Measurements from ENCODE around the gene HDGFL2. TPM values are rescaled to one million over a fixed set of nuclear protein-coding genes. Genes with fewer than 3 reads are reported as not detected.

Gene HDGFL2
- total and polyA plus RNA-seq, 7 experiments from 2014 or later = 14.0 to 64.6 (median 31.5) TPM

- ATAC-seq (no peak), DNase-seq (no peak)
- Histone ChIP-seq H3K27ac (ENCODE audit: low read depth, low read length) (no peak overlapping the region), H3K27me3 (ENCODE audit: control insufficient read depth in 2 of 2, insufficient read depth in 2 of 2, low read length in 2 of 2) (no peaks in the 10 kb centered on the region), H3K4me1 (ENCODE audit: control insufficient read depth in 2 of 2, insufficient read depth in 2 of 2, low read length in 2 of 2) (no peaks in the 10 kb centered on the region), H3K4me3 (ENCODE audit: low read length) (no peak overlapping the region), H3K9me3 (ENCODE audit: control insufficient read depth in 2 of 3, low read length in 3 of 3) (no peaks in the 10 kb centered on the region), H3K36me3 (ENCODE audit: control insufficient read depth in 2 of 3, insufficient read depth in 3 of 3, low read length in 3 of 3) (no peaks in the 10 kb centered on the region)
- H3K27ac Mint-ChIP-seq = no peak overlapping the region
- peaks cover 0 to 6% (median 0%) of the 10 kb centered on the region in 7 donors for H3K4me1 Mint-ChIP-seq
- ChIA-PET POLR2A (no interaction called here), CTCF (no interaction called here)
- no peak overlapping the region for H3K4me3 Mint-ChIP-seq
- peaks cover 0 to 6% (median 0%) of the 10 kb centered on the region in 11 donors for H3K9me3 Mint-ChIP-seq
- intact Hi-C loops (cut with micrococcal nuclease) = no loop called here
- H3K36me3 Mint-ChIP-seq = peaks cover 0 to 4% (median 0%) of the 10 kb centered on the region in 5 donors
- peaks cover 0 to 26% (median 6%) of the 10 kb centered on the region in 5 donors for H3K27me3 Mint-ChIP-seq
Observed at GRCh38 chr19:4550479-4551050, 78.5 kb downstream of the HDGFL2 start.

Small RNA genes within 50 kb of the gene (microRNA-seq; reads per million reads assigned to microRNA genes)
- gene MIR4746 (ENCODE audit: borderline microRNAs expressed) = 2.1 reads per million

Other genes starting within 250 kb of the HDGFL2 start
- 1 to 10 TPM in 1 of 5 experiments, under 1 TPM in 1, not detected in 3; 0.44 to 8.8 TPM for gene EBI3, start 242.8 kb upstream of the HDGFL2 start, total RNA-seq
- not detected for gene EBI3, start 242.8 kb upstream of the HDGFL2 start, polyA plus RNA-seq
- 10 to 100 TPM; 28.5 to 42.1 (median 31.9) TPM for gene YJU2, start 225.2 kb upstream of the HDGFL2 start, total RNA-seq
- 10 to 100 TPM; 24.4 to 44.7 TPM for gene YJU2, start 225.2 kb upstream of the HDGFL2 start, polyA plus RNA-seq
- gene SHD, start 193.0 kb upstream of the HDGFL2 start, total RNA-seq = 1 to 10 TPM in 1 of 5 experiments, not detected in 4; 2.3 TPM
- not detected for gene SHD, start 193.0 kb upstream of the HDGFL2 start, polyA plus RNA-seq
- 10 to 100 TPM; 22.3 to 50.5 (median 40.0) TPM for gene TMIGD2, start 169.9 kb upstream of the HDGFL2 start, total RNA-seq
- 100 to 1,000 TPM in 1 of 2 donors, 10 to 100 TPM in 1; 99.4 to 107 TPM for gene TMIGD2, start 169.9 kb upstream of the HDGFL2 start, polyA plus RNA-seq
- gene FSD1, start 167.7 kb upstream of the HDGFL2 start, total RNA-seq = 10 to 100 TPM in 1 of 5 experiments, 1 to 10 TPM in 4; 1.8 to 18.9 (median 3.4) TPM
- 1 to 10 TPM in 1 of 2 donors, under 1 TPM in 1; 0.95 to 2.0 TPM for gene FSD1, start 167.7 kb upstream of the HDGFL2 start, polyA plus RNA-seq
- gene STAP2, start 133.5 kb upstream of the HDGFL2 start, total RNA-seq = 10 to 100 TPM in 1 of 5 experiments, 1 to 10 TPM in 4; 2.6 to 11.8 (median 4.5) TPM
- 1 to 10 TPM; 2.4 to 4.9 TPM for gene STAP2, start 133.5 kb upstream of the HDGFL2 start, polyA plus RNA-seq
- 10 to 100 TPM in 4 of 5 experiments, 1 to 10 TPM in 1; 9.5 to 24.4 (median 20.0) TPM for gene MPND, start 128.7 kb upstream of the HDGFL2 start, total RNA-seq
- gene MPND, start 128.7 kb upstream of the HDGFL2 start, polyA plus RNA-seq = 1 to 10 TPM; 4.0 to 6.7 TPM
- gene SH3GL1, start 71.8 kb upstream of the HDGFL2 start, total RNA-seq = 10 to 100 TPM; 37.1 to 77.0 (median 38.6) TPM
- gene SH3GL1, start 71.8 kb upstream of the HDGFL2 start, polyA plus RNA-seq = 10 to 100 TPM; 11.9 to 22.8 TPM
- 10 to 100 TPM; 10.1 to 71.2 (median 14.1) TPM for gene CHAF1A, start 69.7 kb upstream of the HDGFL2 start, total RNA-seq
- 1 to 10 TPM; 3.2 to 5.5 TPM for gene CHAF1A, start 69.7 kb upstream of the HDGFL2 start, polyA plus RNA-seq
- 10 to 100 TPM; 49.2 to 68.6 (median 53.1) TPM for gene UBXN6, start 14.5 kb upstream of the HDGFL2 start, total RNA-seq
- gene UBXN6, start 14.5 kb upstream of the HDGFL2 start, polyA plus RNA-seq = 1 to 10 TPM; 5.4 to 7.9 TPM
- under 1 TPM in 3 of 5 experiments, not detected in 2; 0.11 to 0.24 (median 0.16) TPM for gene PLIN4, start 46.2 kb downstream of the HDGFL2 start, total RNA-seq
- under 1 TPM; 0.08 to 0.11 TPM for gene PLIN4, start 46.2 kb downstream of the HDGFL2 start, polyA plus RNA-seq
- gene PLIN5, start 62.9 kb downstream of the HDGFL2 start, total RNA-seq = 1 to 10 TPM in 3 of 5 experiments, under 1 TPM in 1, not detected in 1; 0.24 to 1.9 (median 1.8) TPM
- gene PLIN5, start 62.9 kb downstream of the HDGFL2 start, polyA plus RNA-seq = under 1 TPM; 0.34 to 0.55 TPM
- 1 to 10 TPM in 1 of 5 experiments, under 1 TPM in 2, not detected in 2; 0.34 to 1.6 (median 0.66) TPM for gene LRG1, start 67.7 kb downstream of the HDGFL2 start, total RNA-seq
- under 1 TPM in 1 of 2 donors, not detected in 1; 0.06 TPM for gene LRG1, start 67.7 kb downstream of the HDGFL2 start, polyA plus RNA-seq
- gene SEMA6B, start 87.4 kb downstream of the HDGFL2 start, total RNA-seq = 1 to 10 TPM in 3 of 5 experiments, under 1 TPM in 2; 0.22 to 2.4 (median 2.1) TPM
- not detected for gene SEMA6B, start 87.4 kb downstream of the HDGFL2 start, polyA plus RNA-seq
- gene TNFAIP8L1, start 167.2 kb downstream of the HDGFL2 start, total RNA-seq = 10 to 100 TPM; 11.2 to 22.4 (median 20.6) TPM
- gene TNFAIP8L1, start 167.2 kb downstream of the HDGFL2 start, polyA plus RNA-seq = 10 to 100 TPM in 1 of 2 donors, 1 to 10 TPM in 1; 8.0 to 20.5 TPM
- 10 to 100 TPM; 28.1 to 81.0 (median 32.1) TPM for gene MYDGF, start 198.0 kb downstream of the HDGFL2 start, total RNA-seq
- 100 to 1,000 TPM; 101 to 105 TPM for gene MYDGF, start 198.0 kb downstream of the HDGFL2 start, polyA plus RNA-seq

Data from naive thymus-derived CD4-positive, alpha-beta T cell (primary cell).